NCI-H1417 (cell line): ENCODE measurements around the gene TRMU.

Source experiments
- DNase-seq, 3 experiments: peaks; one replicate each; lab custom pipeline; 2025; lab: John Stamatoyannopoulos, UW

The TRMU gene

GRCh38 chr22:46369716-46370583 is 34.4 kb downstream of the TRMU start:
- no peak for DNase-seq

GRCh38 chr22:46370584-46371291 is 35.2 kb downstream of the TRMU start:
- DNase-seq: no peak

GRCh38 chr22:46371623-46372226 is 36.2 kb downstream of the TRMU start:
- DNase-seq: no peak

GRCh38 chr22:46372686-46373085 is 37.2 kb downstream of the TRMU start:
- no peak for DNase-seq

GRCh38 chr22:46373159-46373558 is 37.6 kb downstream of the TRMU start:
- DNase-seq: peak in 1 of 3 experiments; percentile 1

GRCh38 chr22:46373921-46374662 is 38.6 kb downstream of the TRMU start:
- no peak for DNase-seq

- no peak for DNase-seq
Observed at GRCh38 chr22:46374663-46375474, 39.4 kb downstream of the TRMU start.

GRCh38 chr22:46376111-46376510 is 40.6 kb downstream of the TRMU start:
- no peak for DNase-seq

- DNase-seq: no peak
Observed at GRCh38 chr22:46376908-46377524, 41.5 kb downstream of the TRMU start.

- no peak for DNase-seq
Observed at GRCh38 chr22:46377525-46378425, 42.3 kb downstream of the TRMU start.

- DNase-seq: no peak
Observed at GRCh38 chr22:46378426-46379065, 43.0 kb downstream of the TRMU start.

- no peak for DNase-seq
Observed at GRCh38 chr22:46379066-46379930, 43.8 kb downstream of the TRMU start.

- no peak for DNase-seq
Observed at GRCh38 chr22:46380069-46380468, 44.6 kb downstream of the TRMU start.

GRCh38 chr22:46380581-46380980 is 45.1 kb downstream of the TRMU start:
- no peak for DNase-seq

- no peak for DNase-seq
Observed at GRCh38 chr22:46381142-46381541, 45.6 kb downstream of the TRMU start.

GRCh38 chr22:46381731-46382130 is 46.2 kb downstream of the TRMU start:
- no peak for DNase-seq

GRCh38 chr22:46382524-46382923 is 47.0 kb downstream of the TRMU start:
- no peak for DNase-seq

- DNase-seq: no peak
Observed at GRCh38 chr22:46386312-46386711, 50.8 kb downstream of the TRMU start.
